Ovary (tissue), 3 donors: ENCODE measurements around the gene RUNX1.

ENCODE experiments used
- EP300 ChIP-seq: sonication (generic); formaldehyde crosslinking; IDR thresholded peaks from one replicate; pipeline ENCODE4 v1.6.1; 2017; ENCODE audit warnings: antibody characterized with exemption
- POLR2A ChIP-seq: fragments of 450-650 bp; IDR thresholded peaks from one replicate; pipeline ENCODE4 v1.6.1; 2017; ENCODE audit warnings: antibody characterized with exemption, mild to moderate bottlenecking, moderate library complexity
- TF ChIP-seq, protein P1 (sequence below), 3 donors: fragments of 450-650 bp in 2 of 3; fragments of 200-600 bp in 1 of 3; IDR thresholded peaks; one replicate each; pipeline versions ENCODE4 v1.5.1 to v1.8.0; 2016 to 2022; ENCODE audit warnings: antibody characterized with exemption in 3 of 3, mild to moderate bottlenecking in 1 of 3
- donor health status: DM: no; HTN: no; CAD: no.

DNA sequence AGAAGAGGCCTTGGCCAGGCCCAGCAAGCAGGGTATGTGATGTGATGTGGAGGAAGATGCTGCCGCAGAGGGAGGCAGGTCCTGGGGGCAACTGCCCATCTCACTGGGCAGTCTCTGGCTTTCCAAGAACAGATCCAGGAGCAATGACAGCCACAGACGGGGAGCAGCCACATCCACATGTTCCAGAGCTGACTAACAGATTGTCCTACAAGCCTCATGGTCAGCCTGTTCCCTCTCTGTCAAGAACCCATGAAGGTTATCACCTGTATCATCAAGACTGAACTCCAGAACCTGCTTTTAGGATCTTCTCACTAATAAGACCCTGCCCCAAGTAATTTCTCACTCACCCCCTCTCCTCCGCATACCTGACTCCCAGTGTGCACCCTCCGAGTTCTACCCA is 187.8 kb downstream of the RUNX1 start:
- TF ChIP-seq POLR2A (no peak), EP300 (no peak)
- TF ChIP-seq, protein P1, sequence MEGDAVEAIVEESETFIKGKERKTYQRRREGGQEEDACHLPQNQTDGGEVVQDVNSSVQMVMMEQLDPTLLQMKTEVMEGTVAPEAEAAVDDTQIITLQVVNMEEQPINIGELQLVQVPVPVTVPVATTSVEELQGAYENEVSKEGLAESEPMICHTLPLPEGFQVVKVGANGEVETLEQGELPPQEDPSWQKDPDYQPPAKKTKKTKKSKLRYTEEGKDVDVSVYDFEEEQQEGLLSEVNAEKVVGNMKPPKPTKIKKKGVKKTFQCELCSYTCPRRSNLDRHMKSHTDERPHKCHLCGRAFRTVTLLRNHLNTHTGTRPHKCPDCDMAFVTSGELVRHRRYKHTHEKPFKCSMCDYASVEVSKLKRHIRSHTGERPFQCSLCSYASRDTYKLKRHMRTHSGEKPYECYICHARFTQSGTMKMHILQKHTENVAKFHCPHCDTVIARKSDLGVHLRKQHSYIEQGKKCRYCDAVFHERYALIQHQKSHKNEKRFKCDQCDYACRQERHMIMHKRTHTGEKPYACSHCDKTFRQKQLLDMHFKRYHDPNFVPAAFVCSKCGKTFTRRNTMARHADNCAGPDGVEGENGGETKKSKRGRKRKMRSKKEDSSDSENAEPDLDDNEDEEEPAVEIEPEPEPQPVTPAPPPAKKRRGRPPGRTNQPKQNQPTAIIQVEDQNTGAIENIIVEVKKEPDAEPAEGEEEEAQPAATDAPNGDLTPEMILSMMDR (IDR thresholded peaks at IDR 0.05): no peak
